ENCODE results near the gene ACVR1B. TPM values are rescaled to one million over a fixed set of nuclear protein-coding genes. Genes with fewer than 3 reads are reported as not detected.

The ACVR1B gene
- total RNA-seq, 1 experiment from 2014 or later = 7.7 TPM

DNA sequence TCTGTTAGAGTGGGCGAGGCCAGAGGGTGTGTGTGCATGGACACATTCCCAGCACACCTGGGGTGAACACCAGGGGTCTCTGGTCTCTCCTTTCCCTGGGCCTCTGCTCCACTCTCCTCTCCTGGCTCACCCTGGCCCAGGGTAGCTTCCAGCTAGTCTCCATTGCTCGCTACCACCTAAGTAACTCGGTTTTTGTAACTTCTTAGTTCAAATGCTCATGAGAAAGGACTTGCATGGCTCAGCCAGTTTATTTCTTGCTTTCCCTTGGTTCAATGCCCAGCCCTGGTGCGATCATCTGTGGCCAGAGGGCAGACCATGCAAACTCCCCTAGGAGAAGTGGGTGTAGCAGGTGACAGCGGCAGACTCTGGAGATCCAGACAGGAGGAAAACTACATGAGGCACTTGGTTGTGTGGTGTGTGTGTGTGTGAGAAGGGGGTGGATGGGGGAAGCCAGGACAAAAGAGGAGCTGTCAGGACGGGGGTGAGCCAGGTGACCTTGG, 8.9 kb upstream of the ACVR1B start:
- DNase-seq (ENCODE audit: low read depth) = no peak

DNA sequence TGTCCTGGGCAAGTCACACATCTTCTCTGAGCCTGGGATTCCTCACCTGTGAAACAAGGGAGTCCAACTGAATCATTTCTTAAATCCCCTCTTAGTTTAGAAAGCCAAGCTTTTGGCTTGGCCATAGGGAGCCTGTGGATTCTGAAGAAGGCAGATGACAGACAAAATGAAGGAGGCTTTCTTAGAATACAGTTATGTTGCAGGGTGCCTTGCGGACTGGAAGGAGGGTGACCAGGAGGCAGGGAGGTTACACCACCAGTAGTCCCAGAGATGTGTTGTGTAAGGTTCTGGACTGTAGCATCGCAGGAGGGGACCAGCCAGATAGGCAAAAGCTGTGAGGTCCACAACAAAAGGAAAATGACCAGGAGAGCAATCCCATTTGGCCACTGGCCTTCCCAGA, 8.2 kb upstream of the ACVR1B start:
- DNase-seq (ENCODE audit: low read depth) = no peak

DNA sequence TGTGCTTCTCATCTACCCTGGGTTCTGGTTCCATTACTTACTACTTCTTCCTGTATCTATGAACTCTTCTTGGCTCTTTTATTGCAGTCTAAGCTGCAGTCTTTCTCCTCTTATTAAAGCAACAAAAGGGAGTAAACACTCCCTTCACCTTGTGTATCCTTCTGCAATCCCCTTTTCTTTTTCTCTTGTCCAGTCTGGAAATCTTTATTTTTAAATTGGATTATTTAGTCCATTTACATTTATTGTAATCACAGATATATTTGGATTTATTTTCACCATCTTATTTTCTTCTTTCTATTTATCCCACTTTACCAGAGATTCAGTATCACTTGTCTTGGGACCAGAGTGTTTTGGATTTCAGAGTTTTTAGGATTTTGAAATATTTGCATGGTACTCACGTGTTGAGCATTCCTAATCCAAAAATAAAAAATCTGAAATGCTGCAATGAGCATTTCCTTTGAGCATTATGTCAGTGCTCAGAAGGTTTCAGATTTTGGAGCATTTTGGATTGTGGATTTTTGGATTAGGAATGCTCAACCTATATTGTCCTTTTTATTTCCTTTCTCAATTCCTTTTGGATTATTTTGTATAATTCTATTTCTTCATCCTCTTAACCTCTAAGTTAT, 6.8 kb upstream of the ACVR1B start:
- no peak for DNase-seq (ENCODE audit: low read depth)

DNA sequence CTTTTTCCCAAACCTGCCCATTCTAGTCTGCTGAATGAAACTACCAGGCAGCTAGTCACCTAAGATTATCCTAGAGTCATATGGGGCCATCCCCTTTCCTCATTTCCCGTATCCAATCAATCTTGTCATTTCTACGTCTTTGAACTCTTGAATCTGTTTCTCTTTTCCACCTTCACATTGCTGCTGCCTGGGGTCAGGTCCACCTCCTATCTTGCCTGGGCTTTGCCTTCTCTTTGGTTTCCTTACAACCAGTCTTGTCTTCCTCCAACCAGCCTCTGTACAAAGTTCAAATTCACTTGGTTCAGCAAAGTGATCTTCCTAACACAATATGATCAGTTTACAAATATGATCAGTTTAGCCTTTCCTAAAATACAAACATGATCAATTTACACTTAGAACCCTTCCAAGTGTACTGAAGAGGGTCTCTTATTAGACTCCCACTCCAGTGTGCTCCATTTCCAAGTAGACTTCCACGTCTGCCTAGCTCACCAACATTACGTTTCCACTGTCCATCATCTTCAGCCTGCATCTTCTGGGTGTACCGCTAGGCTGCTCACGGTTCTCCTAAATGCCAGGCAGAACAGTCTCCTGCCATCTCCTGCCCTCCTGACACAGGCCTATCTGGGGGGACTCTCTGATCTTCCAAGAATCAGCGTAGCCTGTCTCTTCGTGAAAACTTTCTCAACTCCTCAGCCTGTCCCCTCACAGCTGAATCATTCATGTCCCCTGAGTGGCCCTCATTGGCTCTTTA, 4.1 kb upstream of the ACVR1B start:
- DNase-seq (ENCODE audit: low read depth) = no peak

DNA sequence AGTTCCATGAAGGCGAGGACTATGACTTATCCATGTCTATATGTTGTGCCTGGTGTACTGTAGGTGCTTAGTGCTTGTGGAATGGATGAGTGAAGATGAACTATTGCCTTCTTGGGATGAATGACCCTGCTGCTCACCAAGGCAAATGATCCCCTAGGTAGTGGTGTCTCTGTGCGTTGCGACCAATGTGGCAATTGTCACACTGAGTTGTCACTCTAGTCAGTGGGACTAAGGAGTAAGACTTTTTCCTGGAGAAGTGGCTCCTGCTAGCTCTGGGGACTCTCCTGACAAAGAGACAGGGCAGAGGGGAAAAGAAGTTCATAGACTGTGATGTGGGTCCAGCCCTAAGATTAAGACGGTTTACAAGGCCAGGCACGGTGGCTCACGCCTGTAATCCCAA, 3.4 kb upstream of the ACVR1B start:
- no peak for DNase-seq (ENCODE audit: low read depth)

DNA sequence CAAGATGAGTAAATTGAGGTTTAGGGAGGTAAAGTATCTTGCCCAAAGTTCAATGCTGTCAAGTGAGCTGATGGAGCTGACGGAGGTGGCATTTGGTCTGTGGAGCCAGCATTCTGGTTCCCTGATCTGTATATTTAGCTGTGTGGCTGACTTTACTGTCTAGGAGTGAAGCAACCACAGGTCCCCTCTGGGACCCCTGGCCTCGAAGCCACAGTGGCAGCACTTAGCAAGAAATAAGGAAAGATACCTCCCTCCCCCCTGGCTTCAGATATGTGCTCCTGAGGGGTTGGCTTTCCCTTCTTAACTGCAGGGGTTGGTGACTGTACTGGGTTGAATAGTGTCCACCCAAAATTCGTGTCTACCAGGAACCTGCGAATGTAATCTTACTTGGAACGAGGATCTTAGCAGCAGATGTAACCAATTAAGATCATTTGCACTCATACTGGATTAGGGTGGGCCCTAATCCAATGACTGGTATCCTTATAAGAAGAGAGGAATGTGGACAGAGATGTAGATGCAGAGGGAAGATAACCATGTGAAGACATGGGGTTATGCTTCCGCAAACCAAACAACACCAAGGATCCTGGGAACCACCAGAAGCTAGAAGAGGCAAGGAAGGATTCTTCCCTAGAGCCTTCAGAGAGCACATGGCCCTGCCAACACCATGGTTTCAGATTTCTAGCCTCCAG, 2.0 kb upstream of the ACVR1B start:
- no peak for DNase-seq (ENCODE audit: low read depth)

DNA sequence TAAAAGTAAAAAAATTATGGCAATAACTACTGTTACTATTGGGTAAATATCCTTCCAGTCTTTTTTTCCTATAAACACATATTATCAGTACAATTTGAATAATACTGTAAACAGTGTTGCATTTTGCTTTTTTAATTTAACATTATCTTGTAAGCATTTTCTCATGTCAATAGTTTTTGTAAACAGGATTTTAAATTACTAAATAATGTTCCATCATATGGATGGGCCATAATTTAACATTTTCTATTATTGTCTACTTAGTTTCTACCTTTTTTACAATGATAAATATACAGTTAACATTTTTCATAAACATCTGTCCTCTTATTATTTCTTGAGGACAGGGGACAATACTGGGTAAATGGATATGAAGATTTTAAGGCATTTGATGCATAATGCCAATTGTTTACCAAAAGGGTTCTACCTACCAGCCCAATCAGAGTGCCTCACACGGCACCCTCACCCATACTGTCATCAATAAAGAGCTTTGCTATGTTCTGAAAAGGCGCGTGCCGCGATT, 759 bp upstream of the ACVR1B start:
- no peak for DNase-seq (ENCODE audit: low read depth)

DNA sequence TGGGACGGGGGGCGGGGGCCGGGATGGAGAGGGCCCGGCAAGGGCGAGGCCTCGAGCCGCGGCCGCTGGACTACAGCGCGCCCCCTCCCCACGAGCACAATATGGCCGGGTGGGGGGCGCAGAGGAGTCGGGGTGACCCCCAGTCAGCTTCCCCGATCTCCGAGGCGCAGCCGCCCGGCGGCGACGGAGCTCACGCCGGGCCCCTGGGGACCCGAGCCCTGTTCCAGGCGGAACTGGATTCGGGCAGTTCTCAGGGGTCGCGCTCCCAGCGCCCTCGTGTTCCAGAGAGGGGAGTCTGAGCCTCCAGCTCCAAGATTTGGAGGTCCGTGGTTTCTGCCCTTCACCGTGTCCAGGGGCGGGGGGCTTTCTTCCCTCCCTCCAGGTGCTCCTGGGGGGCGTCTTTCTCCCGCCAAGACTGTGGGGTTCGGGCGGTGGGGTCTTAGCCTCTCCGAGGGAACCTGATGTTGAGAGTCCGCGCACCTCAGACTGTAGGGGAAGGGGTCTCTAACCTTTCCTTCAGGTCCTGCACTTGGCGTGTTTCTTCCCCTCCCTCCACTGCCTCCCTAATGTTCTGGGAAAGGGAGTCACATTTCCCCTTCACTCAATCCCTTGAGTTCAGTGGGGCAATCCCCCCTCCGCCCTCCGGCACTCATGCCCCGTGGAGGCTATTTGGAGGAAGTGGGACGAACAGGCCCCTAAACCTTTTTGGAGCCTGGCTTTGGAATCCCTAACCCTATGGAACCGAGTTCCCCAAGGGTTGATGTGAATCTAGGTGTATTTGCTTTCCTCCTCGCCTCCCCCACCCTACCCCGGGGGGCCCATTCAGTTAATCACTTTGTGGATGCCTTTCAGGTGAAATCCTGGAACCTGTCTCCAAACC, 584 bp downstream of the ACVR1B start:
- DNase-seq (ENCODE audit: low read depth) = no peak

DNA sequence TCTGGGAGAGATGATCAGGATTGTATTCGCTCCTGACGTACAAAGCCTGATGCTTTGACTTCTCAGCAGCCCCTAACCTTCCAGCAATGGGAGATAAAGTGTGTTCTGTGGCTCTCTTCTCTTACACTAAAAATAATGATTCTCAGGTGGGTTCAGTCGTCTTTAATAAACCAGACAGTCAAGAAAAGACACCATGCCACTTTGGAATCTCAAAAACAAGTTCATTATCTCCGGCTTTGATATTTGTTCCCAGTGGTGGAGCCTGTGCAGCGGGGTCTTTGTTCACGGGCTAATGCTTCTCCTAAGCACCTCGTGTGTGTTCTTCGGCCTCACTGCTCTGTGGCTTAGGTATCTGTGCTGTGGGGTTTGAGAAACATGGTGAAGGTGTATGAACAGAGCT, 1.6 kb downstream of the ACVR1B start:
- DNase-seq (ENCODE audit: low read depth) = no peak

DNA sequence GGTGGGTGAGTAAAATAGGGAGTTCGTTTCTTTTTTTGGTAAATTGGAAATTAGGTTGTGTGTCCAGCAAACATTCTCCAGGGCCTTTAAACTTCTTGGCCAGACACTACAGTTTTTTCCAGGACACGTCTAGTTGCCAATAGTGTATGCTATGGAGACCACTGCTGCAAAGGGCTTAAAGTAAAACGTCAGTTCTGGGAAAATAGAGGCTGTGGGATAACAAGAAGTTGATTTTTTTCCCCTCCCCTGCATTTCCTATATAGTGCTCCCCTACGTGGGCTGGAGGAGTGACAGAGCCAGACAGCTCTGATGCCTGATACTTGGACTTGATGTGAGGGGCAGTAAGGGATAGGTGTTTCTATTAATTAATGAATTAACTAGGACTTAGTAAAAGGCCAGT, 2.4 kb downstream of the ACVR1B start:
- DNase-seq (ENCODE audit: low read depth) = no peak

DNA sequence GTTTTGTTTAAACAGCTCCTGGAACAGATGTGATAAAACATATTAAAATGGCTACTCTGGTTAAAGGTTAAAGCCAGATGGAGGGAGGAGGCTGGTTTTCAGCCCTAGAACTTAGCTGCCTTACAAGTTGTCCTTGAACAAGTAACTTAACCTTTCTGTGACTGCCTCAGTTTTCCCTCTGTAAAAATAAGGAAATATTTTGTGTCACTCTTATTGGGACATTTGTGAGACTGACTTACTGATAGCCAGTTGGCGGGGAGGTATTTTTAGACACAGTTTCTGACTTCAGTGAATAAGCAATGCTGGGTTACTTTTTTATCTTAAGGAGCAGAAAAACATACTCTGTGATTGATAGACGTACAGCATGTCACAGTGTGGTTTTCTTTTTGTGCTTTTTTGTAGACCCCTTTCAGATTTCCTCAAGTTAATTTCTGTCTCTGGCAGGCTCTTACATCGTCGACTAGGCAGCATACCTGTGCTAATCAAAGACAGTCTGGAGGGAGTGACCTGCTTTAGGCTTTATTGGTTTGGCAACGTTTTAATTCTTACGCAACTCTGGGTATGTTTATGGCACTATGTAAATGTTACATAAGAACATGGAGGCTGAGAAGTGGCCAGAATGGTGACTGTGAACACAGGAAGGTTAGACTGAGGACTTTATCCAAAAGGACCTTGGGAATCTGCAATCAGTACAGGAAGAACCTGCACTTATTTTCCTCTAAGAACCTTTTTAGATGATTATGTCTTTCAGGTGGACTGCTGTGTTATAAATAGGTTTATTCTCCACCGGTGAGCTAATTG, 3.3 kb downstream of the ACVR1B start:
- DNase-seq (ENCODE audit: low read depth) = no peak

DNA sequence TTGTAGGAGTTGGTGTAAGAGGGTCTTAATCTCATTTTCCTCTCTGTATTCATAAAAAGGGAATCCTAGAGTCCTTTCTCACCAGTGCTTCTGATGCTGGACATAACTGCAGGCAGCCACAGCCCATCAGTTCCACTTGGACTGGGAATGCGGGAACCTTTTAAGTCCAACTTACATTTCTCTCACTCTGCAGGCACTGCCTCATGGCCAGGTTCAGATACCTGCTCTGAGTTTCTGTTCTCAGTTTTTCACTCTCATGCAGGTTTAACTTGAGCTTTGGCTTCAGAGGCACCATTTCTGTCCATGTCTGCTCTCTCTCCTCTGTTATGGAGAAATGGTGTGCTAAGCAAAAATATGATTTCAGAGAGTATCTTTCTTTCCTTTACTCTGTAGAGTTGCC, 4.2 kb downstream of the ACVR1B start:
- no peak for DNase-seq (ENCODE audit: low read depth)

DNA sequence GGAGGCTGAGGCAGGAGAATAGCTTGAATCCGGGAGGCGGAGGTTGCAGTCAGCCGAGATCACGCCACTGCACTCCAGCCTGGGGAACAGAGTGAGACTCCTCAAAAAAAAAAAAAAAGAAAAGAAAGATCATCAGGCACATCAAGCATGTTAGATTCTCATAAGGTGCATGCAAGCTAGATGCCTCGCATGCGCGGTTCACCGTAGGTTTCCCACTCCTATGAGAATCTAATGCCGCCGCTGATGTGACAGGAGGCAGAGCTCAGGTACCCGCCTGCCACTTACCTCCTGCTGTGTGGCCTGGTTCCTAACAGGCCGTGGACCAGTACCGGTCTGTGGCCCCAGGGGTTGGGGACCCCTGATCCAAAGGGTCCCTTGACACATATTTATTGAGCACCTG, 7.0 kb downstream of the ACVR1B start:
- DNase-seq (ENCODE audit: low read depth) = no peak

DNA sequence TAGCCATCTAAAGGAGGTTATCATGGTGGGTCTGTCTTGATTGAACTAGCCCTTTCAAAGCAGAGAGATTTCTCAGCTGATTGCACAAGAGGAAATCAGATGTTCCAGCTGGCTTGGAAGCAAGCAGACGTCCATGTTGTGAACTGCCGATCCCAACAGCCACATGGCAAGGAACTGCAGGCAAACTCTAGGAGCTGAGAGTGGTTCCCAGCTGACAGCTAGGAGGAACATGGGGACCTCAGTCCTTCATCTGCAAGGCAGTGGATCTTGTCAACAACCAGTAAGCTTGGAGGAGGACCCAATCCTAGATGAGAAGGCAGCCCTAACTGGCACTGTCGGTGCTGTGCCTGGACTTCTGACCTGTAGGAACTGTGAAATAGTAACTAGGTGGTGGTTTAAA, 7.7 kb downstream of the ACVR1B start:
- no peak for DNase-seq (ENCODE audit: low read depth)

DNA sequence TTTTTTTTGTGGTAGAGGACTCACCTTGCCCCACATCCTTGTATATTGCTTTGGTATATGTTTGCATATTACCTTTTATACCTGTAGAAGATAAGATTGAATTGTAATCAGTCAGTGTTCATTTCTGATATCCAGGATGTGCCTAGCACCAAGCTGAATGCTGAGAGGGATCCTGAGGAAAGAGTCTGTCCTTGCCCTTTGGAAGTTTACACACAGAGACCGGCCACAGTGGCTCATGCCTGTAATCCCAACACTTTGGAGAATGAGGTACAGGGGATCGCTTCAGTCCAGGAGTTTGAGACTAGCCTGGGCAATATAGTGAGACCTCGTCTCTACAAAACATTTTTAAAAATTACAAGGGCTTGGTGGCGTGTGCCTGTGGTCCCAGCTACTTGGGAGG, 8.4 kb downstream of the ACVR1B start:
- no peak for DNase-seq (ENCODE audit: low read depth)

DNA sequence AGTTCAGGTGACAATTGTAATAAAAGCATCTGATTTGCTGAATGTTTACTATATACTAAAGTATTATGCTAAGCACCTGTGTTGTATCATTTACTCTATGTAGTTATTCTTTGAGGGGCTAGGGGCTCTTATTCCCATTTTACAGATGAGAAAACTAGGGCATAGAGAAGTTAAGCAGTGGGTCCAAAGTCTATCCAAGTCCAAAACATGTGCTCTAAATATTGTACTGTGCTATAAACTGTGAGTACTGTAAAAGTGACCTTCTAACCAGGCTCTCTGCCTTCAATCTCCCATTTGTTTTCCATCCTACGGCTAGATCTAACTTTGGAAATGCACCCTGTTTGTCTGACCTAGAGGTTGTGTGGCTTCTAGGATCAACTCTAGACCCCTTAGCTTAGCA, 9.0 kb downstream of the ACVR1B start:
- DNase-seq (ENCODE audit: low read depth) = no peak

DNA sequence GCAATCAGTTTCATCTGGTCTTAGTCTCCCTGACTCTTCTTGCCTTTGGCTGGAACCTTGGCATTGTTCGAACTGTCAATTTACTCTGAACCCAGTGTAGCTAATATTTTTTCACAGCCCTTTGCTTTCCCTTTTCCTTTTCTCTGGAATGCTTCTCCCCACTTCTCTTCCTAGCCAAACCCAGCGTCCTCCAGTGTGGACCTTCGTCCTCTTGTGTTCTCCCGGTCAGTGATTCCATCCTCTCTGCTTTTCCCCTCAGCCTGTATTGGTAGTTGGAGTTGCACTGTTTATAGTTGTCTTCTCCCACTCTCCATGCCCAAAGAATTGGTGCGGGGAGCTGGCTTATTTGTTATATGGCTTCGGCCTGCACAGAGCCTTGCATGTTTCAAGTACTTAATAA, 9.4 kb downstream of the ACVR1B start:
- no peak for DNase-seq (ENCODE audit: low read depth)

DNA sequence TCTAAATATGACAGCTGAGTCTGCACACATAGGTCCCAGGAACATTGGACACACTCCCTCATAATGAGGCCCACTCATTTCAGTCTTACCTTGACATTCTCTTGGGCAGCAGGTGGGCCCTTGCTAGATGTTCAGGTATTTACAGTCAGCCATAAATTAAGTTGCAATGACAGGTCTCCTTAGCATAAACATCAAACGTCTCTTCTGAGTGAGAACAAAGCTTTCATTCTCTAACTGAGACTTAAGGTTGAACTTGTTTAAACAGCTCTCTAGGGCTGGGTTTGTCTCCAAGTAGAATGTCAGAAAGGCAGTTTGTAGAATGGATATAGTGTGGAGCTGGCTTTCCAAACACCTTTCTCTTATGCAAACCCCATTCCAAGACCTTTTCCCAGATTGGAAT, 10.3 kb downstream of the ACVR1B start:
- DNase-seq (ENCODE audit: low read depth) = no peak

DNA sequence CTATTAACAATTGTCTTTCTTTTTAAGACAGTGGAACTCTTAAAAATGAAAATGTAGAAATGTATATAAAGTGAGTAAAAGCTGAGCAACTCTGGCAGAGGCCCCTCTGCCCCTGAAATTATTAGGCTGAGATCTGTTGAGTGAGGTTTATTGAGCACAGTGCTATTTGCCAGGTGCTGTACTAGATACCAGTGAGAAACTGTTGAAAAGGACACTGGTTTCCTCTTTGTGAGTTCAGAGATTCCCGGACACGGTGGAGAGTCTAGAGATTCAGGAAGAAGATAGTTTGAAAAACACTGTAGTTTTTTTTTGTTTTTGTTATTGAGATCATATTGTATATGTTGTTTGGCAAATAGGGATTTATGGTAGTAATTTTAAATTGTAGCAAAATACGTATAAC, 11.2 kb downstream of the ACVR1B start:
- no peak for DNase-seq (ENCODE audit: low read depth)

DNA sequence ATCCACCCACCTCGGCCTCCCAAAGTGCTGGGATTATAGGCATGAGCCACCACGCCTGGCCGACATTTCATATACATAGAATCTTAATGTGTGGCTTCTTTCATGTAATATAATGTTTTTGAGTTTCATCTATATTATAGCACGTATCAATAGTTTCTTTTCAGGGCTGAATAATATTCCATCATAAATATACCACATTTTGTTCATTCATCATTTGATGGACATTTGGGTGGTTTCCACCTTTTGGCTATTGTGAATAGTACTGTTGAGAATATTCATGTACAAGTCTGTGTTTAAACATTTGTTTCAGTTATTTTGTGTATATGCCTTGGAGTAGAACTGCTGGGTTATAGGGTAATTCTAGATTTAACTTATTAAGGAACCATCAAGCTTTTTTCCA, 12.0 kb downstream of the ACVR1B start:
- DNase-seq (ENCODE audit: low read depth) = no peak

DNA sequence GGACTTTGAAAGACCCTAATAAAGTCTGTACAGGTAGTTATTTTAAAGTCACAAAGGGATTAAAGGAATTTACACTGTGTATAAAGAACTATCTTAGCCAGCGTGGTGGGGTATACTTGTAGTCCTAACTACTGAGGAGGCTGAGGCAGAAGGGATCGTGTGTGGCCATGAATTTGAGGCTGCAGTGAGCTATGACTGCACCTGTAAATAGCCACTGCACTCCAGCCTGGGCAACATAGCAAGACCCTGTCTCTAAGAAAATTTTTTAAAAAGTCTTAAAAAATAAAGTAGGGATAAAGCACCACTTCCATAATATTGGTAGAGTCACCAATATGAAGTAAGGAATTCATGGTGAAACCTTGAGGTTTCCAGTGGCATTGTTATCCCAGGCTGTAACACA, 18.1 kb downstream of the ACVR1B start:
- no peak for DNase-seq (ENCODE audit: low read depth)

All from HT1080 (cell line).